IMR-90 (cell line): ENCODE results near the gene SLC4A4. TPM values are rescaled to one million over a fixed set of nuclear protein-coding genes. Genes with fewer than 3 reads are reported as not detected.

Source experiments
- ATAC-seq: fragments of 200-7000 bp; cut with Tn5 transposase; 2 replicates; pipeline ENCODE4 v1.9.1; 2020; ENCODE audit warnings: low read depth, mild to moderate bottlenecking, moderate library complexity
- BruUV-seq: library from RNA; stranded (reverse); fragments of 400-500 nt; replicated peaks from 2 replicates; lab custom pipeline; 2021; lab: Mats Ljungman, UMichigan
- CTCF ChIA-PET: fragments of 300-600 bp; formaldehyde crosslinking; extraction: SDS; loops from one replicate; lab custom pipeline; 2021; ENCODE audit warnings: antibody characterized with exemption; lab: Yijun Ruan, JAX
- POLR2A ChIA-PET: fragments of 300-600 bp; sonication (Branson Sonifier 250); formaldehyde crosslinking; loops from one replicate; lab custom pipeline; 2022; ENCODE audit warnings: antibody characterized with exemption; ENCODE audit not compliant: unreplicated experiment; lab: Charles Lee
- DNase-seq: peaks from one replicate; pipeline ENCODE4 v3.0.0; 2013
- H2AFZ ChIP-seq: replicated peaks from 2 replicates; pipeline ENCODE3; 2013; ENCODE audit warnings: low read length, mild to moderate bottlenecking; ENCODE audit not compliant: poor library complexity
- H2AK5ac ChIP-seq: 2 replicates; pipeline ENCODE4 v1.6.1; 2013; ENCODE audit warnings: low read depth, low read length, inconsistent platforms
- H2AK9ac ChIP-seq: replicated peaks from 2 replicates; pipeline ENCODE3; 2013; ENCODE audit warnings: mild to moderate bottlenecking, low read depth, low read length, moderate library complexity; ENCODE audit not compliant: poor library complexity
- H2BK120ac ChIP-seq: 2 replicates; pipeline ENCODE4 v1.6.1; 2013; ENCODE audit warnings: low read depth, low read length, inconsistent platforms
- H2BK15ac ChIP-seq: 3 replicates; pipeline ENCODE4 v1.6.1; 2013; ENCODE audit warnings: low read depth, low read length, inconsistent platforms
- H2BK20ac ChIP-seq: 2 replicates; pipeline ENCODE4 v1.6.1; 2013; ENCODE audit warnings: low read depth, mild to moderate bottlenecking, inconsistent platforms, low read length, moderate library complexity
- H2BK5ac ChIP-seq: 2 replicates; pipeline ENCODE4 v1.6.1; 2013; ENCODE audit warnings: mild to moderate bottlenecking, low read depth, low read length, inconsistent platforms; ENCODE audit not compliant: poor library complexity, severe bottlenecking
- H3K14ac ChIP-seq: replicated peaks from 2 replicates; pipeline ENCODE4 v1.6.1; 2013; ENCODE audit warnings: low read depth, low read length, inconsistent platforms
- H3K18ac ChIP-seq: 2 replicates; pipeline ENCODE4 v1.6.1; 2013; ENCODE audit warnings: low read depth, low read length, control low read depth
- H3K23ac ChIP-seq: 2 replicates; pipeline ENCODE4 v1.6.1; 2013; ENCODE audit warnings: low read depth, low read length, inconsistent platforms
- H3K27ac ChIP-seq: 2 replicates; pipeline ENCODE4 v1.5.1; 2013; ENCODE audit warnings: mild to moderate bottlenecking, control low read depth, low read length; ENCODE audit not compliant: insufficient read depth
- H3K27me3 ChIP-seq: 2 replicates; pipeline ENCODE4 v1.6.1; 2013; ENCODE audit warnings: low read length; ENCODE audit not compliant: control insufficient read depth, insufficient read depth
- H3K36me3 ChIP-seq: 2 replicates; pipeline ENCODE4 v1.6.1; 2013; ENCODE audit warnings: low read length, mixed read lengths; ENCODE audit not compliant: control insufficient read depth, insufficient read depth
- H3K4ac ChIP-seq: 2 replicates; pipeline ENCODE4 v1.6.1; 2013; ENCODE audit warnings: low read depth, low read length, inconsistent platforms
- H3K4me1 ChIP-seq: 2 replicates; pipeline ENCODE4 v1.6.1; 2013; ENCODE audit warnings: low read length, mixed read lengths; ENCODE audit not compliant: control insufficient read depth, insufficient read depth
- H3K4me2 ChIP-seq: 2 replicates; pipeline ENCODE4 v1.6.1; 2013; ENCODE audit warnings: low read depth, mild to moderate bottlenecking, control low read depth, low read length, moderate library complexity
- H3K4me3 ChIP-seq: 2 replicates; pipeline ENCODE4 v1.5.1; 2013; ENCODE audit warnings: low read depth, mild to moderate bottlenecking, control low read depth, low read length, moderate library complexity; ENCODE audit not compliant: insufficient read depth
- H3K56ac ChIP-seq: 2 replicates; pipeline ENCODE4 v1.6.1; 2013; ENCODE audit warnings: low read length, inconsistent platforms; ENCODE audit not compliant: insufficient read depth; ENCODE audit errors: extremely low read depth
- H3K79me1 ChIP-seq, 2 experiments: 2 replicates each; pipeline ENCODE4 v1.6.1; 2013; ENCODE audit warnings: low read length in 2 of 2, inconsistent platforms in 1 of 2, low read depth in 1 of 2
- H3K9ac ChIP-seq: 2 replicates; pipeline ENCODE4 v1.6.1; 2013; ENCODE audit warnings: low read depth, low read length, control low read depth
- H3K9me1 ChIP-seq: 2 replicates; pipeline ENCODE4 v1.6.1; 2013; ENCODE audit warnings: low read length, inconsistent platforms; ENCODE audit not compliant: insufficient read depth
- H3K9me3 ChIP-seq: 2 replicates; pipeline ENCODE4 v1.6.1; 2013; ENCODE audit warnings: low read length; ENCODE audit not compliant: control insufficient read depth, insufficient read depth
- H4K20me1 ChIP-seq: 2 replicates; pipeline ENCODE4 v1.6.1; 2013; ENCODE audit warnings: low read length, inconsistent platforms; ENCODE audit not compliant: insufficient read depth
- H4K5ac ChIP-seq: 2 replicates; pipeline ENCODE4 v1.6.1; 2013; ENCODE audit warnings: mild to moderate bottlenecking, low read depth, low read length, control low read depth
- H4K8ac ChIP-seq, 2 experiments: 2 replicates each; pipeline ENCODE4 v1.6.1; 2013; ENCODE audit warnings: low read depth in 2 of 2, low read length in 2 of 2, control low read depth in 1 of 2, inconsistent platforms in 1 of 2
- H4K91ac ChIP-seq: 2 replicates; pipeline ENCODE4 v1.6.1; 2013; ENCODE audit warnings: low read depth, low read length, inconsistent platforms; ENCODE audit not compliant: insufficient read depth
- MAFK ChIP-seq: IDR thresholded peaks from 2 replicates; pipeline ENCODE4 v1.6.1; 2012; ENCODE audit warnings: low read depth, low read length, improper control_type of control experiment
- MXI1 ChIP-seq: IDR thresholded peaks from 2 replicates; pipeline ENCODE4 v1.6.1; 2012; ENCODE audit warnings: low read depth, mild to moderate bottlenecking, low read length, moderate library complexity, borderline replicate concordance
- NFE2L2 ChIP-seq: fragments of 150-350 bp; IDR thresholded peaks from 2 replicates; pipeline ENCODE4 v1.6.1; 2016; ENCODE audit warnings: low read depth, mild to moderate bottlenecking, low read length
- RAD21 ChIP-seq: IDR thresholded peaks from 2 replicates; pipeline ENCODE4 v1.6.1; 2012; ENCODE audit warnings: low read length, improper control_type of control experiment
- RCOR1 ChIP-seq: IDR thresholded peaks from 2 replicates; pipeline ENCODE4 v1.6.1; 2012; ENCODE audit warnings: mild to moderate bottlenecking, low read length, improper control_type of control experiment; ENCODE audit not compliant: insufficient replicate concordance
- SMC3 ChIP-seq: fragments of 150-350 bp; IDR thresholded peaks from 2 replicates; pipeline ENCODE4 v1.6.1; 2016; ENCODE audit warnings: low read depth, mild to moderate bottlenecking, antibody characterized with exemption, low read length, moderate library complexity
- WGBS, 2 experiments: methylation state at CpG; one replicate each; pipeline versions ENCODE4 v1.1.5 to v1.1.7; 2013; ENCODE audit warnings: missing lambda C conversion rate in 2 of 2; ENCODE audit not compliant: insufficient read length in 1 of 2; ENCODE audit errors: extremely low coverage in 2 of 2; 5-methylcytosine and 5-hydroxymethylcytosine counted together
- dilution Hi-C: fragments of 300-500 bp; cut with HindIII; formaldehyde crosslinking; loops from one replicate; pipeline ENCODE4 v1.14.3; 2018; ENCODE audit warnings: low sequenced_read_pairs; ENCODE audit not compliant: unreplicated experiment
- in situ Hi-C: fragments of 300-500 bp; cut with MboI; formaldehyde crosslinking; loops from 3 replicates; pipeline ENCODE4 v1.14.3; 2019; ENCODE audit warnings: low sequenced_read_pairs, inconsistent platforms, mixed read lengths
- intact Hi-C: fragments of 100-400 bp; cut with micrococcal nuclease; formaldehyde crosslinking; loops from 2 replicates; pipeline ENCODE4 v1.10.0; 2022
- polyA plus RNA-seq, 3 experiments: library from polyadenylated mRNA; depleted of rRNA; stranded (reverse); fragments of >200 nt; gene quantifications; 2 replicates each; pipeline ENCODE4 v1.2.3, GENCODE V29; 2012; ENCODE audit warnings: low replicate concordance in 1 of 3
- total RNA-seq: library from RNA; depleted of rRNA; stranded (reverse); fragments of >200 nt; gene quantifications from 2 replicates; pipeline ENCODE4 v1.2.3, GENCODE V29; 2012
- TF ChIP-seq, protein P1 (sequence below): conservative IDR thresholded peaks from 2 replicates; pipeline ENCODE4 v1.5.1; 2012; ENCODE audit warnings: mild to moderate bottlenecking, low read depth, low read length, improper control_type of control experiment

SLC4A4 gene
- total and polyA plus RNA-seq, 2 of the 4 experiments (the other 2 are of a cell fraction): 5.6 to 16.8 TPM

DNA sequence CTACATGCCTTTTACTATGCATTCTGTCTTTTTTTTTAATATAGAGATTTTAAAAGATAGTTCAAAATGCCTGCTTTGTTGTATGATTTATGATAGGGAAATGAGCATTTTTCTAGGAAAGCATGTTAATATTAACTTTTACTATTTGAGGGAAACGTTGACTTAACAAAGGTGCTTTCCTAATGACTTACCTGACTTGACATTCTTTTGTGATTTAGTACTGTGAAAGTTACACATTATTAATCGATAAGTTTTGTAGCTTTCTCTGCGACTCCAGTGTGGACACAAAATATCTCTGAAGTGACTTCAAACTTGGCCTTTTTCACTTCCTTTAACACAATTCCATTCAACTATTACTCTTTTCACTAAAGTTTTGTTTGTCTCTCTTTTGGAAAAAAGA, 260.8 kb downstream of the SLC4A4 start:
- Histone ChIP-seq H3K18ac (no peak overlapping the region), H4K8ac (no peak overlapping the region), H3K9me3 (no peaks in the 10 kb centered on the region), H2BK120ac (no peak overlapping the region), H3K4me2 (no peak overlapping the region), H4K91ac (no peak overlapping the region), H3K4me1 (peaks cover 1% of the 10 kb centered on the region; the same call in 1 of the 2 replicates), H3K27me3 (peaks cover 1% of the 10 kb centered on the region; the same call in 1 of the 2 replicates), H3K23ac (no peak overlapping the region), H2BK15ac (no peak overlapping the region), H3K9me1 (no peaks in the 10 kb centered on the region), H2AK5ac (no peak overlapping the region), H2BK20ac (no peak overlapping the region), H3K79me1 (no peaks in the 10 kb centered on the region), H2AK9ac (no peak overlapping the region), H2BK5ac (no peak overlapping the region), H3K9ac (no peak overlapping the region), H2AFZ (no peak overlapping the region), H3K4me3 (no peak overlapping the region), H3K56ac (no peak overlapping the region), H3K36me3 (no peaks in the 10 kb centered on the region), H3K4ac (no peak overlapping the region), H4K5ac (no peak overlapping the region), H4K20me1 (no peaks in the 10 kb centered on the region), H3K27ac (no peak overlapping the region), H3K14ac (no peak overlapping the region)
- ATAC-seq (no peak), DNase-seq (no peak)
- intact Hi-C loops: no loop called here
- dilution Hi-C loops: no loop called here
- in situ Hi-C loops: loop anchor here (10.0 kb wide), 1 partner anchor 55 kb away; no protein-coding TSS in a partner anchor
- CTCF ChIA-PET: no interaction called here
- POLR2A ChIA-PET: interaction anchor here (0.6 kb wide), 1 partner anchor 871 kb away, joined by 7 read pairs; no protein-coding TSS in a partner anchor
- TF ChIP-seq MAFK (no peak), NFE2L2 (no peak), SMC3 (no peak), MXI1 (no peak), RCOR1 (no peak), RAD21 (no peak)
- TF ChIP-seq, protein P1, sequence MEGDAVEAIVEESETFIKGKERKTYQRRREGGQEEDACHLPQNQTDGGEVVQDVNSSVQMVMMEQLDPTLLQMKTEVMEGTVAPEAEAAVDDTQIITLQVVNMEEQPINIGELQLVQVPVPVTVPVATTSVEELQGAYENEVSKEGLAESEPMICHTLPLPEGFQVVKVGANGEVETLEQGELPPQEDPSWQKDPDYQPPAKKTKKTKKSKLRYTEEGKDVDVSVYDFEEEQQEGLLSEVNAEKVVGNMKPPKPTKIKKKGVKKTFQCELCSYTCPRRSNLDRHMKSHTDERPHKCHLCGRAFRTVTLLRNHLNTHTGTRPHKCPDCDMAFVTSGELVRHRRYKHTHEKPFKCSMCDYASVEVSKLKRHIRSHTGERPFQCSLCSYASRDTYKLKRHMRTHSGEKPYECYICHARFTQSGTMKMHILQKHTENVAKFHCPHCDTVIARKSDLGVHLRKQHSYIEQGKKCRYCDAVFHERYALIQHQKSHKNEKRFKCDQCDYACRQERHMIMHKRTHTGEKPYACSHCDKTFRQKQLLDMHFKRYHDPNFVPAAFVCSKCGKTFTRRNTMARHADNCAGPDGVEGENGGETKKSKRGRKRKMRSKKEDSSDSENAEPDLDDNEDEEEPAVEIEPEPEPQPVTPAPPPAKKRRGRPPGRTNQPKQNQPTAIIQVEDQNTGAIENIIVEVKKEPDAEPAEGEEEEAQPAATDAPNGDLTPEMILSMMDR: no peak
- BruUV-seq: no TSS peak
- no CpG with 5 or more reads among the region's 3 CpGs for WGBS, 2 experiments
